Measurements from ENCODE around the gene MESP2.
A peak's percentile ranks its signal among the peaks of the same experiment; 100 is the strongest.
"Not testable (repeated sequence)": the region's sequence is repeated elsewhere in the genome, so short reads cannot be mapped to it uniquely, and the experiment has no call there.

MESP2 gene

DNA sequence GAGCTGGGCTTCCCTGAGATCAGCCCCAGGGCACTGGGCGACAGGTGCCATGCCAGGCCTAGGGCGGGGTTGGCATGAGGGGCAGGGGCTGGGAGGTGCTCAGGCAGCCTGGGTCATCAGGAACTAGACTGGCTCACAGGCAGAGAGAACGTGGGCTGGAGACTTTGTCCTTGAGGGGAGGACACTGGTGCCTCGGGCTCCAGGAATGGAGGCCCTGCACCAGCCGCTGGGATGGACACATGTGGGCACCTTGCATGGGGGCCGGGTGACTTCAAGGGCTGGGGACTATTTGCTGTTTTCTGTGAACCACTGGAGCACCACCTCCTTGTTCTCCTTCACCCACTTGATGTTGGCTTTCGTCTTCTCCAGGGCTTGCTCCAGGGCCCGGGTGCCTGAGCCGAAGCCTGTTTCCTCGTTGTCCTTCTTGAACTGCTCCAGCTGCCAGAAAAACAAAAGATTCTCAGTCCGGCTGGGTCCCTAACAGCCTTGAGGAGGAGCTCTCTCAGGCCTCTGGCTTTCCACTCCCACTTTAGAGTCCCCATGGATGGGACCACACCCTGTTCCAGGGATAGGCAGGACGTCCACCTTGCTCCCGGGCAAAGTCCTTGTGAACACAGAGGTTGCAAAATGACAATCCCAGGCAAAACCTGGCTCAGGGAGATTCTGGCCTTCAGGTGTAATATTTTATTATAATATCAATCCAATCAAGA lies 9.1 kb downstream of the MESP2 start:
- TF ChIP-seq, protein P1, sequence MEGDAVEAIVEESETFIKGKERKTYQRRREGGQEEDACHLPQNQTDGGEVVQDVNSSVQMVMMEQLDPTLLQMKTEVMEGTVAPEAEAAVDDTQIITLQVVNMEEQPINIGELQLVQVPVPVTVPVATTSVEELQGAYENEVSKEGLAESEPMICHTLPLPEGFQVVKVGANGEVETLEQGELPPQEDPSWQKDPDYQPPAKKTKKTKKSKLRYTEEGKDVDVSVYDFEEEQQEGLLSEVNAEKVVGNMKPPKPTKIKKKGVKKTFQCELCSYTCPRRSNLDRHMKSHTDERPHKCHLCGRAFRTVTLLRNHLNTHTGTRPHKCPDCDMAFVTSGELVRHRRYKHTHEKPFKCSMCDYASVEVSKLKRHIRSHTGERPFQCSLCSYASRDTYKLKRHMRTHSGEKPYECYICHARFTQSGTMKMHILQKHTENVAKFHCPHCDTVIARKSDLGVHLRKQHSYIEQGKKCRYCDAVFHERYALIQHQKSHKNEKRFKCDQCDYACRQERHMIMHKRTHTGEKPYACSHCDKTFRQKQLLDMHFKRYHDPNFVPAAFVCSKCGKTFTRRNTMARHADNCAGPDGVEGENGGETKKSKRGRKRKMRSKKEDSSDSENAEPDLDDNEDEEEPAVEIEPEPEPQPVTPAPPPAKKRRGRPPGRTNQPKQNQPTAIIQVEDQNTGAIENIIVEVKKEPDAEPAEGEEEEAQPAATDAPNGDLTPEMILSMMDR (conservative IDR thresholded peaks at IDR 0.05; ENCODE audit: low read length), result no peak
- no peak overlapping the region for H3K4me3 ChIP-seq (ENCODE audit: low read length)
- no peak for DNase-seq (ENCODE audit: low read depth)

DNA sequence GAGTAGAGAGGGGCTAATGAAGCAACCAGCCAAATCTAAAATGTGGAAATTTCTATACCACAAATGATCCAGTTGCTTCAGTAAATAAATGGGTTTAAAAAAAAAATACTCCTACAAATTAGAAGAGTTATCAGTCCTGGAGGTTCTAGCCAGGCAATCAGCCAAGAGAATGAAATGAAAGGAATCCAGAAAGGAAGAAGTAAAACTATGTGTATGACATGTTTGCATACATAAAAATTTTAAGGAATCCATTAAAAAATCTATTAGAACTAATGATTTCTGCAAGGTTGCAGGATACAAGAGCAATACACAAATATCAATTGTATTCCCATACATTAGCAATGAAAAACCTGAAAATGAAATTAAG lies 9.6 kb downstream of the MESP2 start:
- peak; percentile 65 for DNase-seq (ENCODE audit: low read depth)
- H3K4me3 ChIP-seq (ENCODE audit: low read length), result no peak overlapping the region

DNA sequence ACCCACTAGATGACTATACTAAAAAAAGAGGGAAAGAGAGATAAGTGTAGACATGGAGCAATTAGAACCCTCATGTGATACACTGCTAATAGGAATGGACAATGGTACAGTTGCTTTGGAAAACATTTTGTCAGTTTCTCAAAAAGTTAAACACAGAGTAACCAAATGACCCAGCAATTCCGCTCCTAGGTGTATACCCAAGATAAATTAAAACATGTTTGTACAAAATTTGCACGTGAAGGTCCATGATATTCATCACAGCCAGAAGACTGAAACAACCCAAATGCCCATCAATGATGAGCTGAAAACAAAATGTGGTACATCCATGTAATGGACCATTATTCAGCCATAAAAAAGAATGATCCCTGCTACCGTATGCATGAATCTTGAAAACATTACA lies 11.8 kb downstream of the MESP2 start:
- TF ChIP-seq, protein P1 (conservative IDR thresholded peaks at IDR 0.05; ENCODE audit: low read length), result no peak
- no peak overlapping the region for H3K4me3 ChIP-seq (ENCODE audit: low read length)

More for the DNA sequence above, 9.6 kb downstream of the MESP2 start:
- TF ChIP-seq, protein P1 (conservative IDR thresholded peaks at IDR 0.05; ENCODE audit: low read length), result no peak

DNA sequence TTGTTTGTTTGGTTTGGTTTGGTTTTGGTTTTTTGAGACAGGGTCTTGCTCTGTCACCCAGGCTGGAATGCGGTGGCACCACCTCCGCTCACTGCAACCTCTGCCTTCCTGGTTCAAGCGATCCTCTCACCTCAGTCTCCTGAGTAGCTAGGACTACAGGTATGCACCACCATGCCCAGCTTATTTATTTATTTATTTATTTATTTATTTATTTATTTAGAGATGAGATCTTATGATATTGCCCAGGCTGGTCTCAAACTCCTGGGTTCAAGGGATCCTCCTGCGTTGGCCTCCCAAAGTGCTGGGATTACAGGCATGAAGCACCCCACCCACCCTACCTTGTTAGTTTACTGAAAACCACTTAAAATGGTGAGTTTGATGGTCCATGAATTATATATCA lies 12.5 kb downstream of the MESP2 start:
- DNase-seq (ENCODE audit: low read depth); H3K4me3 ChIP-seq (ENCODE audit: low read length): not testable (repeated sequence)

More for the DNA sequence above, 11.8 kb downstream of the MESP2 start:
- no peak for DNase-seq (ENCODE audit: low read depth)

DNA sequence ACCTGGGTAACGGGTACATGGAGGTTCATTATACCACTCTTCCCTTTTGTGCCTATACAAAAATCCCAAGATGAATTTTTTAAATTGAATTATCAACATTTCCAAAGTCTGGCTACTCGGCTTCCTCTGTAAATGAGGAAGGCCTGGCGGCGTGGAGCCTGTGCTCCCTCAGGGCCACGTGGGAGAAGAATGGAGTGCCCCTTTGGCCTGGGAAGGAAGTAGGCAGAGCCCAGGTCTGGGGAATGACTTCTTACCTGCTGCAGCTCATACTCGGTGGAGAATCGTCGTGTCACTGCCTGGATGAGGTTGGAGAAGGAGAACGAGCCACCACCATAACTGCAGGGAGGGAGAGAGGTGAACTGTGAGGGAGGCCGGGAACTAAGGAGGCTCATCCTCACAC lies 14.1 kb downstream of the MESP2 start:
- no peak for DNase-seq (ENCODE audit: low read depth)
- no peak overlapping the region for H3K4me3 ChIP-seq (ENCODE audit: low read length)
- TF ChIP-seq, protein P1 (conservative IDR thresholded peaks at IDR 0.05; ENCODE audit: low read length), result no peak

DNA sequence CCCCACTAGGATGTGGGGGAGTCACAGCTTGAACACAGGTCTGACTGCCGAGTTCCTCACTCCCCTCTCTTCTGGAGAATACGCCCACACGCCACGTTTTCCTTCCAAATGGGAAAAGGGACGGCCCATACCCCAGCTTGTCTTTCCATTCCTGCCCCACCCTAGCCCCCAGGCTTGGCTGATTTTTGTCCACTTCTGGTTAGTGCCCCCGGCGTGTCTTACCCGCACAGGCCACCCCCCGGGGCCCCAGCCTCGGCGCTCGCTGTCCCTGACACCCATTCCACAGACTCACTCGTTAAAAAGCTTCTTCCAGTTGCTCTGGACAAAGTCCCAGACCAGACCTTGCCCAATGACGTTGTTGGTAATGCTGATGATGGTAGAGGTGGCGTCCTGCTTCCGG lies 14.5 kb downstream of the MESP2 start:
- no peak overlapping the region for H3K4me3 ChIP-seq (ENCODE audit: low read length)
- DNase-seq (ENCODE audit: low read depth), result no peak
- TF ChIP-seq, protein P1 (conservative IDR thresholded peaks at IDR 0.05; ENCODE audit: low read length), result no peak

DNA sequence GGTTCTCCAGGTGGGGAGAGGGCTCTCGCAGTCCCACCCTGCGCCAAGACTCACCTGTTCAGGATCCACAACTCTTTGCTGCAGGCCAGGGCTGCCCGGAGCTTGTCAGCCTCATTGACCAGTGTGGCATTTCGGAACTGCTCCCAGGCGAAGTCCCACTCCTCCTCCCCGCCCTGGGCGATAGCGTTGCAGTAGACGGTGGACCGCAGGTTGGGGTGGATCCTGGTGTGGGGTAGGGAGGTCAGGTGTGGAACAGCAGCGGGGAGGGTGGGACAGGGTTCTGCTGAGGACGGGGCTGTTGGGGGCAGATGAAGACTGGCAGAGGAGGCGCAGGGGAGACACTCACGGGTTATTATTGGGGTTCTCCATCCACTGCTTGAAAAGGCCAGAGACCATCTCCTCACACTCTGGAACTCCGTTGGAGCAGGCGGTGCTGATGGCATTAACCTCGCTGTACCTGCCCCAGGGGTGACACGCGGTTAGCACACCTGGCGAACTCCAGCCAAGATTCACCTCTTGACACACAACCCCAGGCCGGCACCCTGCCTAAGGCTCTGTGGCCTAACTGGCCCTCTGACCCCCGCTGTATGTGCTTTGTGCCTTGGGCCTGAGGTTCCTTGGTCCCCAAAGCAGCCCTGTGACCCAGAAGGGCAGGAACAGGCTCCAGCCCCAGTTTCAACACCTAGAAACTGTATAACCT lies 16.1 kb downstream of the MESP2 start:
- TF ChIP-seq, protein P1 (conservative IDR thresholded peaks at IDR 0.05; ENCODE audit: low read length), result no peak
- H3K4me3 ChIP-seq (ENCODE audit: low read length), result no peak overlapping the region
- DNase-seq (ENCODE audit: low read depth), result no peak

Data from AG10803 (cell line).